Measurements from ENCODE around the gene NME8.

The NME8 gene

GRCh38 chr7:37932543-37932942 is 84.1 kb downstream of the NME8 start:
- DNase-seq (ENCODE audit: low read depth in 2 of 2) = no peak

GRCh38 chr7:37933018-37933566 is 84.7 kb downstream of the NME8 start:
- DNase-seq (ENCODE audit: low read depth in 2 of 2) = no peak

- no peak for DNase-seq (ENCODE audit: low read depth in 2 of 2)
Measured at GRCh38 chr7:37942934-37943610, 94.7 kb downstream of the NME8 start.

- no peak for DNase-seq (ENCODE audit: low read depth in 2 of 2)
Measured at GRCh38 chr7:37943905-37944736, 95.7 kb downstream of the NME8 start.

- DNase-seq (ENCODE audit: low read depth in 2 of 2) = no peak
Measured at GRCh38 chr7:37944737-37945054, 96.3 kb downstream of the NME8 start.

- no peak for DNase-seq (ENCODE audit: low read depth in 2 of 2)
Measured at GRCh38 chr7:37945336-37945735, 96.9 kb downstream of the NME8 start.

GRCh38 chr7:37947138-37947940 is 98.9 kb downstream of the NME8 start:
- no peak for DNase-seq (ENCODE audit: low read depth in 2 of 2)

- no peak for DNase-seq (ENCODE audit: low read depth in 2 of 2)
Measured at GRCh38 chr7:37947941-37948210, 99.5 kb downstream of the NME8 start.
